ENCODE data around the gene BTG2.

The BTG2 gene

GRCh38 chr1:203346060-203346768 lies 40.9 kb downstream of the BTG2 start:
- DNase-seq, result peak; percentile 68

GRCh38 chr1:203346769-203347102 lies 41.4 kb downstream of the BTG2 start:
- DNase-seq, result no peak

- no peak for DNase-seq
These were observed 43.8 kb downstream of the BTG2 start for GRCh38 chr1:203349166-203349565.

GRCh38 chr1:203349773-203350524 lies 44.6 kb downstream of the BTG2 start:
- no peak for DNase-seq

GRCh38 chr1:203351037-203351625 lies 45.8 kb downstream of the BTG2 start, which contains the start of gene FMOD:
FMOD (minus strand) TSS chr1:203351122; CDS start chr1:203348270, 2,852 bp downstream.
- peak; percentile 71 for DNase-seq

- DNase-seq, result no peak
These were observed 48.2 kb downstream of the BTG2 start for GRCh38 chr1:203353486-203353885.

GRCh38 chr1:203354246-203354645 lies 48.9 kb downstream of the BTG2 start:
- no peak for DNase-seq

GRCh38 chr1:203359010-203359571 lies 53.8 kb downstream of the BTG2 start:
- DNase-seq, result no peak

All from NCI-H69 (cell line).